ENCODE measurements around the gene GABRD. TPM values are rescaled to one million over a fixed set of nuclear protein-coding genes. Genes with fewer than 3 reads are reported as not detected.

GABRD gene
- total and polyA plus RNA-seq, 2 of the 13 experiments (the other 11 are each of a cell fraction or from before 2014, with no cell fraction given) = not detected

DNA sequence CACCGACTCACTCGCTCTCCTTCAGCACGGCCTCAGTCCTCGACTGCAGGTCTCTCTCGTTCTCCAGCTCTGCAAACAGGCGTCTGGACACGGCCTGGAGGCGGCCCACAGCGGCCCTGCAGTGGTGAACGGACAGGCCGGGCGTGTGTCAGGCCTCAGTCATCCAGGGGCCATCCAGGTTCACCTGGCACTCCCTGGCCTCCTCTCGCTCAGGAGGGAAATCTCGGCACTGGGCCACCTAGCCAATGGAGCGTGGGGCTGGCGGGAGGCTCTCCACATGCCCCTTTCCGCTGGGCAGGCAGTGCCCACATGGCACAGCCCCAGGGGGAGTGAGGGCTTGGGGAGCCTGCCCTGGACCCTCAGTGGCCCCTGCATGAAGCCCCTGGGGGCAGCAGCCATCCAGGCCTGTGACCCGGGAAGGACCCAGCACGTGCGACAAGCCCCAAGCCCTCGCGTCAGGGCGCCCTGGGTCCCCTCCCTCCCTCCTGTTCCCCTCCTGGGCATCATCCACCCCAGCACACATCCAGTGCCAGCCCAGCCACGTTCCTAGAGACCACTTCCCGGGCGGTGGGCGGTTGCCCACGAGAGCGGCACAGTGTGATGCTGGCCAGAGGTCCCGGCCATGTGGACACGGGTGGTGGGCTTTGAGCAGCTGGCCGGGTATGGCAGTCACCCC is 33.6 kb upstream of the GABRD start:
- ATAC-seq (peak; percentile 73), DNase-seq (ENCODE audit: low spot score) (no peak), FAIRE-seq (no peak)
- H3K79me2 ChIP-seq (ENCODE audit: insufficient read depth, low read length) = no peaks in the 10 kb centered on the region
- in situ Hi-C loops (cut with HindIII; ENCODE audit: extremely low pct_ligation_motif_present, low pct_unique_long_range_greater_than_20kb) (no loop called here), intact Hi-C loops (cut with micrococcal nuclease; ENCODE audit: unreplicated experiment) (no loop called here)
- BruUV-seq (replicated peaks) = no TSS peak
- H3K27me3 ChIP-seq (ENCODE audit: control insufficient read depth in 1 of 2, insufficient read depth in 2 of 2, low read length in 2 of 2) = peaks cover 17 to 48% of the 10 kb centered on the region in 2 experiments; a peak in 4 of 5 replicates
- POLR2A ChIA-PET = no interaction called here
- no peak overlapping the region for H3K27ac ChIP-seq (ENCODE audit: extremely low read length, insufficient read depth, low read length)
- WGBS (ENCODE audit: low lambda C conversion rate) = 36% methylated on average over 9 of the region's 32 CpGs
- CTCF ChIA-PET (ENCODE audit: low intra/inter-chr PET ratio, low total read pairs) = no interaction called here
- H3K4me3 ChIP-seq (replicated peaks in 1 of 3; ENCODE audit: insufficient read depth in 1 of 3, low read depth in 2 of 3, low read length in 3 of 3) = no peak overlapping the region
- no peak overlapping the region for H3K9ac ChIP-seq (ENCODE audit: insufficient read depth, low read depth, low read length)
- no peaks in the 10 kb centered on the region for H3K9me3 ChIP-seq (ENCODE audit: low read length)
- no peaks in the 10 kb centered on the region for H3K36me3 ChIP-seq (replicated peaks in 1 of 2; ENCODE audit: control insufficient read depth in 1 of 2, insufficient read depth in 2 of 2, low read length in 2 of 2)
- H4K20me1 ChIP-seq (ENCODE audit: insufficient read depth, low read length) = no peaks in the 10 kb centered on the region
- no peak overlapping the region for H2AFZ ChIP-seq (ENCODE audit: low read length)
- H3K4me2 ChIP-seq (ENCODE audit: low read depth, low read length) = no peak overlapping the region
- peaks cover 46% of the 10 kb centered on the region for H3K4me1 ChIP-seq (ENCODE audit: insufficient read depth, low read length)
- TF ChIP-seq, protein P1, sequence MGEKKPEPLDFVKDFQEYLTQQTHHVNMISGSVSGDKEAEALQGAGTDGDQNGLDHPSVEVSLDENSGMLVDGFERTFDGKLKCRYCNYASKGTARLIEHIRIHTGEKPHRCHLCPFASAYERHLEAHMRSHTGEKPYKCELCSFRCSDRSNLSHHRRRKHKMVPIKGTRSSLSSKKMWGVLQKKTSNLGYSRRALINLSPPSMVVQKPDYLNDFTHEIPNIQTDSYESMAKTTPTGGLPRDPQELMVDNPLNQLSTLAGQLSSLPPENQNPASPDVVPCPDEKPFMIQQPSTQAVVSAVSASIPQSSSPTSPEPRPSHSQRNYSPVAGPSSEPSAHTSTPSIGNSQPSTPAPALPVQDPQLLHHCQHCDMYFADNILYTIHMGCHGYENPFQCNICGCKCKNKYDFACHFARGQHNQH (CRISPR knock-in tag; IDR thresholded peaks at IDR 0.05) = no peak
- TF ChIP-seq POLR2AphosphoS5 (IDR thresholded peaks at IDR 0.05; ENCODE audit: low read depth, low read length) = no peak
- TF ChIP-seq KMT2B (CRISPR knock-in tag; IDR thresholded peaks at IDR 0.05) = no peak
- TF ChIP-seq MLLT10 (CRISPR knock-in tag; IDR thresholded peaks at IDR 0.05) = no peak
- TF ChIP-seq ZNF761 (CRISPR knock-in tag; conservative IDR thresholded peaks at IDR 0.05) = no peak
- no peak for TF ChIP-seq ZFP62 (CRISPR knock-in tag; IDR thresholded peaks at IDR 0.05)
- TF ChIP-seq ZNF841 (CRISPR knock-in tag; IDR thresholded peaks at IDR 0.05; ENCODE audit: borderline replicate concordance) = no peak
- TF ChIP-seq ZNF792 (CRISPR knock-in tag; IDR thresholded peaks at IDR 0.05) = no peak
- TF ChIP-seq WIZ (CRISPR knock-in tag; IDR thresholded peaks at IDR 0.05) = no peak
- TF ChIP-seq HNRNPL (IDR thresholded peaks at IDR 0.05; ENCODE audit: low read depth, low read length) = peak; percentile 72; the same call in 1 of the 2 replicates
- TF ChIP-seq, protein P2, sequence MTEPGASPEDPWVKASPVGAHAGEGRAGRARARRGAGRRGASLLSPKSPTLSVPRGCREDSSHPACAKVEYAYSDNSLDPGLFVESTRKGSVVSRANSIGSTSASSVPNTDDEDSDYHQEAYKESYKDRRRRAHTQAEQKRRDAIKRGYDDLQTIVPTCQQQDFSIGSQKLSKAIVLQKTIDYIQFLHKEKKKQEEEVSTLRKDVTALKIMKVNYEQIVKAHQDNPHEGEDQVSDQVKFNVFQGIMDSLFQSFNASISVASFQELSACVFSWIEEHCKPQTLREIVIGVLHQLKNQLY (CRISPR knock-in tag; IDR thresholded peaks at IDR 0.05) = no peak
- no peak for TF ChIP-seq RELA (CRISPR knock-in tag; IDR thresholded peaks at IDR 0.05)
- TF ChIP-seq, protein P3, sequence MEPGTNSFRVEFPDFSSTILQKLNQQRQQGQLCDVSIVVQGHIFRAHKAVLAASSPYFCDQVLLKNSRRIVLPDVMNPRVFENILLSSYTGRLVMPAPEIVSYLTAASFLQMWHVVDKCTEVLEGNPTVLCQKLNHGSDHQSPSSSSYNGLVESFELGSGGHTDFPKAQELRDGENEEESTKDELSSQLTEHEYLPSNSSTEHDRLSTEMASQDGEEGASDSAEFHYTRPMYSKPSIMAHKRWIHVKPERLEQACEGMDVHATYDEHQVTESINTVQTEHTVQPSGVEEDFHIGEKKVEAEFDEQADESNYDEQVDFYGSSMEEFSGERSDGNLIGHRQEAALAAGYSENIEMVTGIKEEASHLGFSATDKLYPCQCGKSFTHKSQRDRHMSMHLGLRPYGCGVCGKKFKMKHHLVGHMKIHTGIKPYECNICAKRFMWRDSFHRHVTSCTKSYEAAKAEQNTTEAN (CRISPR knock-in tag; conservative IDR thresholded peaks at IDR 0.05) = no peak
- TF ChIP-seq CAMTA2 (CRISPR knock-in tag; IDR thresholded peaks at IDR 0.05; ENCODE audit: borderline replicate concordance) = no peak
- TF ChIP-seq ZNF780A (CRISPR knock-in tag; IDR thresholded peaks at IDR 0.05) = no peak
- TF ChIP-seq, protein P4, sequence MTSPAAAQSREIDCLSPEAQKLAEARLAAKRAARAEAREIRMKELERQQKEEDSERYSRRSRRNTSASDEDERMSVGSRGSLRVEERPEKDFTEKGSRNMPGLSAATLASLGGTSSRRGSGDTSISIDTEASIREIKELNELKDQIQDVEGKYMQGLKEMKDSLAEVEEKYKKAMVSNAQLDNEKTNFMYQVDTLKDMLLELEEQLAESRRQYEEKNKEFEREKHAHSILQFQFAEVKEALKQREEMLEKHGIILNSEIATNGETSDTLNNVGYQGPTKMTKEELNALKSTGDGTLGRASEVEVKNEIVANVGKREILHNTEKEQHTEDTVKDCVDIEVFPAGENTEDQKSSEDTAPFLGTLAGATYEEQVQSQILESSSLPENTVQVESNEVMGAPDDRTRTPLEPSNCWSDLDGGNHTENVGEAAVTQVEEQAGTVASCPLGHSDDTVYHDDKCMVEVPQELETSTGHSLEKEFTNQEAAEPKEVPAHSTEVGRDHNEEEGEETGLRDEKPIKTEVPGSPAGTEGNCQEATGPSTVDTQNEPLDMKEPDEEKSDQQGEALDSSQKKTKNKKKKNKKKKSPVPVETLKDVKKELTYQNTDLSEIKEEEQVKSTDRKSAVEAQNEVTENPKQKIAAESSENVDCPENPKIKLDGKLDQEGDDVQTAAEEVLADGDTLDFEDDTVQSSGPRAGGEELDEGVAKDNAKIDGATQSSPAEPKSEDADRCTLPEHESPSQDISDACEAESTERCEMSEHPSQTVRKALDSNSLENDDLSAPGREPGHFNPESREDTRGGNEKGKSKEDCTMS (CRISPR knock-in tag; conservative IDR thresholded peaks at IDR 0.05) = no peak

Data from HepG2 (cell line).